Adipocyte (in vitro differentiated cells): ENCODE measurements around the gene TMEM259.

Experiments used
- DNase-seq: peaks from one replicate; pipeline ENCODE4 v3.0.0-alpha.2; 2015; ENCODE audit warnings: low read depth
- H3K27me3 ChIP-seq: replicated peaks from 2 replicates; pipeline ENCODE4 v1.7.0; 2013; ENCODE audit warnings: mild to moderate bottlenecking, low read length, moderate library complexity; ENCODE audit not compliant: control insufficient read depth, insufficient read depth
- H3K36me3 ChIP-seq: 2 replicates; pipeline ENCODE4 v1.7.0; 2013; ENCODE audit warnings: low read length, mild to moderate bottlenecking, moderate library complexity; ENCODE audit not compliant: control insufficient read depth, insufficient read depth, severe bottlenecking
- H3K4me1 ChIP-seq: 2 replicates; pipeline ENCODE4 v1.7.0; 2013; ENCODE audit warnings: mild to moderate bottlenecking, low read length, moderate library complexity; ENCODE audit not compliant: control insufficient read depth, insufficient read depth
- H3K4me3 ChIP-seq: 2 replicates; pipeline ENCODE4 v1.7.0; 2013; ENCODE audit warnings: mild to moderate bottlenecking, low read length, moderate library complexity
- H3K9ac ChIP-seq: 2 replicates; pipeline ENCODE4 v1.7.0; 2013; ENCODE audit warnings: mild to moderate bottlenecking, low read length, moderate library complexity
- H3K9me3 ChIP-seq: 2 replicates; pipeline ENCODE4 v1.7.0; 2013; ENCODE audit warnings: mild to moderate bottlenecking, low read length, moderate library complexity; ENCODE audit not compliant: control insufficient read depth

Gene TMEM259

GRCh38 chr19:1020868-1021425 is at the start of gene TMEM259:
Gene TMEM259 (minus strand): TSS chr19:1021123. CDS start chr19:1020996, 127 bp downstream.
- peak within 1 kb of the TSS; percentile 93 for H3K4me3 ChIP-seq

DNA sequence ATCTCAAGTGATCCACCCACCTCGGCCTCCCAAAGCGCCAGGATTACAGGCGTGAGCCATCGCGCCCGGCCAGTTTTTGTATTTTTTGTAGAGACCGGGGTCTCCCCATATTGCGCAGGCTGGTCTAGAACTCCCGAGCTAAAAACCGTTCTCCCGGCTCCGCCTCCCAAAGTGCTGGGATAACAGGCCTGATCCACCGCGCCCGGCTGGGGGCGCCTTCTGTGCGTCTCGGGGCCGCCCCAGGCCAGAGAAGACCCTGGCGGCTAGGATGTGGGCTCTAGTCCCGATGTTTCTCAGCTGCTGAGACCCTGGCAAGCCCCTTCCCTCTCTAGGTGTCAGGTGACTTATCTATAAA is 49.6 kb upstream of the TMEM259 start:
- no peak overlapping the region for H3K4me3 ChIP-seq

More at GRCh38 chr19:1020868-1021425, at the start of gene TMEM259:
- Histone ChIP-seq H3K9me3 (no peaks in the 10 kb centered on the region), H3K4me1 (peaks cover 37% of the 10 kb centered on the region), H3K36me3 (no peaks in the 10 kb centered on the region), H3K27me3 (no peaks in the 10 kb centered on the region), H3K9ac (peak within 1 kb of the TSS; percentile 96)
- DNase-seq: peak; percentile 99

DNA sequence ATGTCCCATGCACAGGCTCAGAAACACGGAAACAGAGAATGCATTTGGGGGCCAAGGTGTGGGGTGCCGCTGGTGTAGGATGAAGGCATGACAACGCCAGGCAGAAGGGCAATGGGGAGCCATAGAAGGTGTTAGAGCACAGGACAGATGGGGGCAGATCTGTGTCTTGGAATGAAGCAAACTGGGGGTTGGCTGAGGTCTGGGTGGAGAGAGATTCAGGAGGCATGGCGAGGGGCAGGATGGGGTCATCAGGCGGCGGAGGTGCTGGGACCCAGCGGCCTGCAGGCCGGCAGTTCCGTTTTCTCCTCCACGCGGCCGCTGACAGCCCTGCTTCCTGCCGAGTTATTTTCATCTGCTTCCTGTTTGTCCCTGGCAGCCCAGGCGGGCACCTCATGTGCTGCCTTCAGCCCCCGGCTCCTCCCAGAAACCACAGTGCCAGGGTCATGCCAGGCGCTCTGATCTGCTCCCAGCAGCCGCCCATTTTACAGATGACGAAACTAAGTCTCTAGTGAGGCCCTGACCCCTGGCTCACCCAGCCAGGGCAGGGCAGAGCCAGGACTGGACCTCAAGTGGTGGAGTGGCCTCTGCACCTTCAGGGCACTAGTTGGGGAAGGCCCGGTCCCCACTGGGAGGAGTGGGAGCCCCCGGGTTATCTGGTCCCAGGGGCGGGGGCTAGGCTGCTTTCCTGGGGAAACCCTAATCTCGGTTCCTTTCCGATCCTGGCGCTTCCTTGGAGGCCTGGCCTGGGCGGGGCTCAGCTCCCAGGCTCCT is 48.3 kb upstream of the TMEM259 start:
- Histone ChIP-seq H3K4me3 (no peak overlapping the region), H3K27me3 (peaks cover 46% of the 10 kb centered on the region), H3K9ac (no peak overlapping the region), H3K9me3 (no peaks in the 10 kb centered on the region), H3K4me1 (peaks cover 5% of the 10 kb centered on the region), H3K36me3 (no peaks in the 10 kb centered on the region)
- DNase-seq: no peak

More for the DNA sequence above, 49.6 kb upstream of the TMEM259 start:
- Histone ChIP-seq H3K4me1 (no peaks in the 10 kb centered on the region), H3K27me3 (peaks cover 40% of the 10 kb centered on the region), H3K9ac (no peak overlapping the region), H3K9me3 (no peaks in the 10 kb centered on the region), H3K36me3 (no peaks in the 10 kb centered on the region)
- DNase-seq: peak; percentile 24

DNA sequence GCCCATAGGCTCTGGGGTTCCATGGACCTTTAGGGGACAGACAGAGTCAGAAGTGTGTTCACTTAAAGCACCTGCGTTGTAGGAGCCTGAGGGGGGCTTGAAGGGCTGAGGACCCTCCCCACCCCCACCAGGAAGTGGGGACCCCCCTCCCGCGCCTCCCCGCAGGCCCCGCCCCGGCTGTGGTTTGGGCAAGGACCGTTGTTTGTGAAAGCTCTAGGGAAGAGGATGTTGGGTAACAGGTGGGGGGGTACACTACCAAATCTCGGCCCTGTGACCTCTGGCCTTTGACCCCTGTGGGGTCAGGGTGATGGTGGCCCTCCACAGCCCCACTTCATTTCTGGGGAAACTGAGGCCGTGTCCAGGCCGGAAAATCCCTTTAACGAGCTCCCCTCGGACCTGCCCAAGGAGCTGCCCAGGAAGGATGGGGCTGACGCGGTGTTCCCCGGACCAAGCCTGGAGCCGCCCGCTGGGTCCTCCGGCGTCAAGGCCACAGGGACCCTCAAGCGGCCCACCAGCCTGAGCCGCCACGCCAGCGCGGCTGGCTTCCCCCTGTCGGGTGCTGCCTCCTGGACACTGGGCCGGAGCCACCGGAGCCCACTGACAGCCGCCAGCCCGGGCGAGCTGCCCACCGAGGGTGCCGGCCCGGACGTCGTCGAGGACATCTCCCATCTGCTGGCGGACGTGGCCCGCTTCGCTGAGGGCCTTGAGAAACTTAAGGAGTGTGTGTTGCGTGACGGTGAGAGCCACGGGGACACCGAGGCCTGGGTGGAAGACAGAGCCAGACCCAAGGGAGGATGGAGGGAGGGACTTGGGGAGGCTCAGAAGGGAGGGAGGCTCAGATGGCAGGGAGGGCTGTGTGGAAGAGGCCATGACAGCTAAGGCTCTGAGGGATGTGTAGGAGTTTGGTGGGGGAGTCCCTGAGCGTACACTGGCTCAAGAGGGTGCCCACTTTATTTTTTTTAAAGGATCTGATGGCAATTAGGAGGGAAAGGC is 47.4 kb upstream of the TMEM259 start:
- Histone ChIP-seq H3K36me3 (no peaks in the 10 kb centered on the region), H3K4me1 (peaks cover 5% of the 10 kb centered on the region), H3K4me3 (no peak overlapping the region), H3K9ac (no peak overlapping the region), H3K9me3 (no peaks in the 10 kb centered on the region), H3K27me3 (peaks cover 51% of the 10 kb centered on the region)
- no peak for DNase-seq

DNA sequence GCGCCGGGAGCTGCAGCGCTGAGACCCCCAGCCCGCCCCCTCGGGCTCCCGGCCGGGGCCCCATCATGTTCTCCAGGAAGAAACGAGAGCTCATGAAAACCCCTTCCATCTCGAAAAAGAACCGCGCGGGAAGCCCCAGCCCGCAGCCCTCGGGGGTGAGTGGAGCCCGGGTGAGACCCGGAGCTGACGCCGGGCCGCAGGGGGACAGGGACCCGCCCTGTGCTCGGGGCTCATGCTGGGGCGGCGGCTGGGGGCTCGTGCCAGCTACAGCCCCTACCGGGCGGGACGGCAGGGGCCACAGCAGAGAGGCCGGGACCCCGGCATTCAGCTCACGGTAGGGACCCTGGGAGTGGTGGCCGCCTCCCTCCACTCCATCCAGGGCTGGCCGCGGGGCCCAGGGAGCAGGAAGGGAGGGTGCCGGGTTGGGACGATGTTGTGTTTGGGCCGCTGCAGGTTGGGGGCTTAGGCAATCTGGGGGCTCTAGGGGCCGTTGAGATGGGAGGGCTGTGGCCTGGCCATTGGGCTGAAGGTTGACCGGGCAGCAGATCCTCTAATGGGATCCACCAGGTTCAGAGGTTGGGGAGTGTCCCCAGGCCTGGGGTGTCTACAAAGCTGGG is 46.5 kb upstream of the TMEM259 start:
- Histone ChIP-seq H3K27me3 (peaks cover 49% of the 10 kb centered on the region), H3K9ac (no peak overlapping the region), H3K4me1 (peaks cover 5% of the 10 kb centered on the region), H3K4me3 (no peak overlapping the region), H3K9me3 (no peaks in the 10 kb centered on the region), H3K36me3 (no peaks in the 10 kb centered on the region)
- DNase-seq: no peak

- Histone ChIP-seq H3K9me3 (no peaks in the 10 kb centered on the region), H3K27me3 (peaks cover 48% of the 10 kb centered on the region), H3K4me1 (peaks cover 5% of the 10 kb centered on the region), H3K9ac (no peak within 1 kb of the TSS), H3K4me3 (no peak within 1 kb of the TSS), H3K36me3 (no peaks in the 10 kb centered on the region)
- DNase-seq: peak; percentile 18
Measured at GRCh38 chr19:1066748-1067340, 45.9 kb upstream of the TMEM259 start, which contains the start of gene ARHGAP45. Gene ARHGAP45 (plus strand): TSS chr19:1067167. CDS start chr19:1067406, 239 bp downstream.

GRCh38 chr19:1066251-1066747 is 45.4 kb upstream of the TMEM259 start:
- H3K4me1 ChIP-seq: peaks cover 5% of the 10 kb centered on the region
- H3K4me3 ChIP-seq: no peak overlapping the region
- no peak for DNase-seq
- no peak overlapping the region for H3K9ac ChIP-seq
- peaks cover 48% of the 10 kb centered on the region for H3K27me3 ChIP-seq
- no peaks in the 10 kb centered on the region for H3K9me3 ChIP-seq
- H3K36me3 ChIP-seq: no peaks in the 10 kb centered on the region

DNA sequence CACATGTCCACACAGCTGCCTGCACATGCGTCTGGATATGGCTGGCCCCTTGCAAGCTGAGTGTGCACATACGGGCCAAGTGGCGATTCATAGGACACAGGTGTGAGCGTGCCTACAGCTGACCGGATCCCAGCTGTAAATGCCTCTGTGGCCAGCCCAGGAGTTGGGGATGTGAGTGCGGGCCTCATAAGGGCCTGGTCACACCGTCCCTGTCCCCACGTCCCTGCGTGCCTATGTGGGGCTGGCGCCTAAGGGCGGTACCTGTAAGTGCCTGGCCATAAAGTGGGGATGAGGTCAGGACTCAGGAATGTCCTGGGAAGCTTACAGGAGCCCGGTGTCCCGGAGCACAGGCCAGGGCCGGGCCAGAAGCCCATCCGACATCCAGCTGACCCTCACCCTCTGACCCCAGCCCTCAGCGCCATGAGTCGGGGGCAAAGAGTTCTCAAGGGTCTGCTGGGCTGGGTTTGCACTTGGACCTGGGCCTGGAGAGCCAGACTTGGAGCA is 44.7 kb upstream of the TMEM259 start:
- Histone ChIP-seq H3K27me3 (peaks cover 44% of the 10 kb centered on the region), H3K36me3 (no peaks in the 10 kb centered on the region), H3K4me1 (peaks cover 5% of the 10 kb centered on the region), H3K9me3 (no peaks in the 10 kb centered on the region), H3K4me3 (no peak overlapping the region), H3K9ac (no peak overlapping the region)
- no peak for DNase-seq

GRCh38 chr19:1064661-1065605 is 44.0 kb upstream of the TMEM259 start:
- Histone ChIP-seq H3K9me3 (no peaks in the 10 kb centered on the region), H3K9ac (no peak overlapping the region), H3K27me3 (peaks cover 41% of the 10 kb centered on the region), H3K36me3 (no peaks in the 10 kb centered on the region), H3K4me1 (peaks cover 5% of the 10 kb centered on the region), H3K4me3 (no peak overlapping the region)
- DNase-seq: peak; percentile 81
